ENCODE results near the gene BRAP.

Gene BRAP

GRCh38 chr12:111642681-111643426 lies 42.9 kb downstream of the BRAP start:
- Histone ChIP-seq H3K4me3 (ENCODE audit: low read depth, low read length) (no peak overlapping the region), H3K27me3 (no peaks in the 10 kb centered on the region), H3K9me3 (no peaks in the 10 kb centered on the region), H3K36me3 (peaks cover 32% of the 10 kb centered on the region), H3K4me1 (peaks cover 4% of the 10 kb centered on the region; the same call in 1 of the 2 replicates)
- no peak for DNase-seq
- no peak for TF ChIP-seq CTCF (IDR thresholded peaks at IDR 0.05; ENCODE audit: low read depth, low read length)

GRCh38 chr12:111640506-111640905 lies 45.2 kb downstream of the BRAP start:
- no peak for DNase-seq
- peaks cover 10% of the 10 kb centered on the region for H3K4me1 ChIP-seq
- H3K27me3 ChIP-seq = no peaks in the 10 kb centered on the region
- H3K4me3 ChIP-seq (ENCODE audit: low read depth, low read length) = no peak overlapping the region
- no peaks in the 10 kb centered on the region for H3K9me3 ChIP-seq
- no peak for TF ChIP-seq CTCF (IDR thresholded peaks at IDR 0.05; ENCODE audit: low read depth, low read length)
- peaks cover 14% of the 10 kb centered on the region for H3K36me3 ChIP-seq

GRCh38 chr12:111638556-111638955 lies 47.2 kb downstream of the BRAP start:
- Histone ChIP-seq H3K27me3 (no peaks in the 10 kb centered on the region), H3K4me3 (ENCODE audit: low read depth, low read length) (no peak overlapping the region), H3K36me3 (peaks cover under 1% of the 10 kb centered on the region), H3K4me1 (peaks cover 6% of the 10 kb centered on the region), H3K9me3 (no peaks in the 10 kb centered on the region)
- DNase-seq = no peak
- no peak for TF ChIP-seq CTCF (IDR thresholded peaks at IDR 0.05; ENCODE audit: low read depth, low read length)

GRCh38 chr12:111636209-111636945 lies 49.4 kb downstream of the BRAP start:
- Histone ChIP-seq H3K9me3 (no peaks in the 10 kb centered on the region), H3K27me3 (no peaks in the 10 kb centered on the region), H3K4me3 (ENCODE audit: low read depth, low read length) (no peak overlapping the region), H3K36me3 (no peaks in the 10 kb centered on the region), H3K4me1 (peaks cover 6% of the 10 kb centered on the region)
- no peak for TF ChIP-seq CTCF (IDR thresholded peaks at IDR 0.05; ENCODE audit: low read depth, low read length)
- DNase-seq = peak; percentile 20

GRCh38 chr12:111635524-111635923 lies 50.2 kb downstream of the BRAP start:
- DNase-seq = no peak

More at GRCh38 chr12:111635524-111635923, 50.2 kb downstream of the BRAP start:
- Histone ChIP-seq H3K36me3 (no peaks in the 10 kb centered on the region), H3K4me3 (ENCODE audit: low read depth, low read length) (no peak overlapping the region), H3K27me3 (no peaks in the 10 kb centered on the region), H3K9me3 (no peaks in the 10 kb centered on the region), H3K4me1 (peaks cover 6% of the 10 kb centered on the region)
- TF ChIP-seq CTCF (IDR thresholded peaks at IDR 0.05; ENCODE audit: low read depth, low read length) = no peak
